Upper lobe of left lung (tissue), 4 donors: ENCODE results near the gene ANKAR.

Experiments
- EP300 ChIP-seq, 4 donors: sonication (generic); formaldehyde crosslinking; IDR thresholded peaks; one replicate each; pipeline ENCODE4 v1.5.1; 2017; ENCODE audit warnings: antibody characterized with exemption in 4 of 4, control low read depth in 2 of 4
- POLR2A ChIP-seq, 4 donors: fragments of 450-650 bp; IDR thresholded peaks; one replicate each; pipeline ENCODE4 v1.5.1; 2016 to 2017; ENCODE audit warnings: antibody characterized with exemption in 4 of 4, mild to moderate bottlenecking in 2 of 4
- POLR2AphosphoS5 ChIP-seq, 2 donors: sonication (generic); formaldehyde crosslinking; IDR thresholded peaks; one replicate each; pipeline ENCODE4 v1.5.1; 2017; ENCODE audit warnings: antibody characterized with exemption in 2 of 2
- TF ChIP-seq, protein P1 (sequence below), 6 experiments: fragments of 450-650 bp in 4 of 6; fragments of 200-600 bp in 2 of 6; sonication (generic) in 2 of 6; IDR thresholded peaks; one replicate each; pipeline ENCODE4 v1.5.1; 2016 to 2019; ENCODE audit warnings: antibody characterized with exemption in 6 of 6

DNA sequence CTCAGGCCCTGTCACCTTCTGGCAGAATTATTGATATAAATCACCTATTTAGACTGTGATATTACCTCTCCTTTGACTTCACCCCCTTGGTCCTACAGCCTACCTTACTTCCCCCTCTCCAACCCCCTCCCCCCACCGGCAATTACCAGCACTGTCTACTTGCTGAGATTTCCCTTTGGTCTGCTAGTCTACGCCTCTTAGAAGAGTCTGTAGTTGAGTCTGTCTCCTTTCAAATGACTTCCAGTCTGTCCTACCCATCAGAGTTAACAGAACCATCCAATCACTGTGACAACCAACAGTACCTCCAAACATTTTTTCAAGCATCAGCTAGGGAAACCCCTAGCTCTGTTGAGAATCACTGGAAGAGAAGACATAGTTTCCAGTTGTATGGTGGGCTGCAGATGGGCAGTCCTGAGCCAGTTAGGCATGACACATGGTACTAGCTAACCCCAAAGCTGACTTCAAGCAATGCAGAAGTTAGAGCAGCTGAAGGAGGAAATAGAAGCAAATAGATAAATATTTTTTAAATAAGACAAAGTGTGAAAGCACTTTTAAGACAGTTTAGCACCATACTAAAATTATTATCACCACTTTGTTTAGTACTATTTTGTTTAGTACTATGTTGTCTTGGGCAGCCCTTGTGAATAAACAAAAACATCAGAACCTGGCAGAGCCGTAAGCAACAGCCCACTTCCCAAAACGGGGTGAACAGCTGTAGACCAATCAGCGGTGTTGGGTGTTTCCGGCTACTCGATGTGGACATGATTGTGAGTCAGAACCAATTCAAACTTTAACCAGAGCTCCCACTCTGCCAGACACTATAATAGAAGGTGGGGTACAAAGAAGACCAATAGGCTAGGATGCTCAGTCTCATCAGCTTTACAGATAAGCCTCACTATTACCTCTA, 15.9 kb upstream of the ANKAR start:
- TF ChIP-seq, protein P1, sequence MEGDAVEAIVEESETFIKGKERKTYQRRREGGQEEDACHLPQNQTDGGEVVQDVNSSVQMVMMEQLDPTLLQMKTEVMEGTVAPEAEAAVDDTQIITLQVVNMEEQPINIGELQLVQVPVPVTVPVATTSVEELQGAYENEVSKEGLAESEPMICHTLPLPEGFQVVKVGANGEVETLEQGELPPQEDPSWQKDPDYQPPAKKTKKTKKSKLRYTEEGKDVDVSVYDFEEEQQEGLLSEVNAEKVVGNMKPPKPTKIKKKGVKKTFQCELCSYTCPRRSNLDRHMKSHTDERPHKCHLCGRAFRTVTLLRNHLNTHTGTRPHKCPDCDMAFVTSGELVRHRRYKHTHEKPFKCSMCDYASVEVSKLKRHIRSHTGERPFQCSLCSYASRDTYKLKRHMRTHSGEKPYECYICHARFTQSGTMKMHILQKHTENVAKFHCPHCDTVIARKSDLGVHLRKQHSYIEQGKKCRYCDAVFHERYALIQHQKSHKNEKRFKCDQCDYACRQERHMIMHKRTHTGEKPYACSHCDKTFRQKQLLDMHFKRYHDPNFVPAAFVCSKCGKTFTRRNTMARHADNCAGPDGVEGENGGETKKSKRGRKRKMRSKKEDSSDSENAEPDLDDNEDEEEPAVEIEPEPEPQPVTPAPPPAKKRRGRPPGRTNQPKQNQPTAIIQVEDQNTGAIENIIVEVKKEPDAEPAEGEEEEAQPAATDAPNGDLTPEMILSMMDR (IDR thresholded peaks at IDR 0.05), result no peak
- TF ChIP-seq POLR2AphosphoS5 (IDR thresholded peaks at IDR 0.05) (no peak), POLR2A (IDR thresholded peaks at IDR 0.05) (no peak), EP300 (IDR thresholded peaks at IDR 0.05) (no peak)
